Stimulated activated CD4-positive, alpha-beta T cell treated with anti-CD3 and anti-CD28 coated beads, Interleukin-4, amount 100 ng/mL, for 24 hours (primary cell): ENCODE results near the gene MRFAP1L1.
A peak's percentile ranks its signal among the peaks of the same experiment; 100 is the strongest.
"Not testable (repeated sequence)": the region's sequence is repeated elsewhere in the genome, so short reads cannot be mapped to it uniquely, and the experiment has no call there.

ENCODE experiments used
- DNase-seq: peaks from one replicate; pipeline ENCODE4 v3.0.0-alpha.2; 2020

Gene MRFAP1L1

GRCh38 chr4:6686104-6686787 is 23.4 kb downstream of the MRFAP1L1 start:
- no peak for DNase-seq

DNA sequence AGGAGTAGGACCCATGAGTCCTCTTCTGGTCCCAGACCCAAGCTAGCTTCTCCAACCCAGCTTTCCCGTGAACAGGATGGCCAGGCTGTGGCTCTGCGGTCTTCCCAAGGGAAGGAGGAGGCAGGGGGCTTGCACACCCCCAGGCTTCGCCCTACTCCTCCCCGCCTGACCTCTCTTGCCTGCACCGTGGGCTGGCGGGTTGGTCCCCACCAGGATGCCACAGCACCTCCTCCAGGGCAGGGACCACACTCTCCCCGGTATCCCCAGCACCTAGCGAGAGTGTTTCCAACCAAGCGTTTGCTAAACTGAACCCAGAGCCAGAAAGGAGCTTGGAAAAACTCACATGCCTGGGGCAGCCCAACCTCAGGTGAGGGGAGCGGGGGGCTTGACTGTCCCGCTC is 25.0 kb downstream of the MRFAP1L1 start:
- DNase-seq = no peak

DNA sequence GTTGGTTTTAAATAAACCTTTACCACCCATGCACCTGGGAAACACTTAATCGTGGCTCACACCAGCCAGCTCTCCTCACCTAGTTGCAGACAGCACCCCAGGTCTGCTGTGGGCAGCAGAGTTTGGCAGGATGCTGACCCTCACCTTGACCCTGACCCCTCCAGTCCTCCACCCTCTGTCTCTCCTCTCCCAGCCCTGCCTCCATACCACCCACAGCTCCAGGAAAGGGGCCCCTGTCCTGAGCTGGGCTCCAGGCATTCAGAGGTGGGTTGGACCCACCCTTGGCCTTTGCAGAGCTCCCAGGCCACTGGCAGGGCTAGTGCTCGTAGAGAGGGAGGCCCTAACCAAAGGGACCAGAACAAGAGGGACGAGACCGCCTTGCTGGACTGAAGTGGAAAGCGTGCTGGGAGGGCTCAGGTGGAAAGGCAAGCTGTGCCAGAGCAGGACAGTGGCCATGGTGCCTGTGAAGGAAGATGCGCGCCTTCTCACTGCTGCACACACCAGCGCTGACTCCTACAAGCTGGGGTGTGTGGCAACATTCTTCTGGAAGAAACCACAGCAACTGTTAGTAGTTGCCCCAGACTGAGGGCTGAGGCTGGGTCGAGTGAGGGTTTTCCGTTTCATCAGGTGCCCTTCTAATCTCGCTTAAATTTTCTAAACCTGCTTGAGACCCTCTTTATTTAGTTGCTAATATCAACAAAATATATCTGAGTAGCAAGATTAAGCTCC is 26.6 kb downstream of the MRFAP1L1 start:
- DNase-seq = no peak

GRCh38 chr4:6681191-6681590 is 28.5 kb downstream of the MRFAP1L1 start:
- DNase-seq = no peak

DNA sequence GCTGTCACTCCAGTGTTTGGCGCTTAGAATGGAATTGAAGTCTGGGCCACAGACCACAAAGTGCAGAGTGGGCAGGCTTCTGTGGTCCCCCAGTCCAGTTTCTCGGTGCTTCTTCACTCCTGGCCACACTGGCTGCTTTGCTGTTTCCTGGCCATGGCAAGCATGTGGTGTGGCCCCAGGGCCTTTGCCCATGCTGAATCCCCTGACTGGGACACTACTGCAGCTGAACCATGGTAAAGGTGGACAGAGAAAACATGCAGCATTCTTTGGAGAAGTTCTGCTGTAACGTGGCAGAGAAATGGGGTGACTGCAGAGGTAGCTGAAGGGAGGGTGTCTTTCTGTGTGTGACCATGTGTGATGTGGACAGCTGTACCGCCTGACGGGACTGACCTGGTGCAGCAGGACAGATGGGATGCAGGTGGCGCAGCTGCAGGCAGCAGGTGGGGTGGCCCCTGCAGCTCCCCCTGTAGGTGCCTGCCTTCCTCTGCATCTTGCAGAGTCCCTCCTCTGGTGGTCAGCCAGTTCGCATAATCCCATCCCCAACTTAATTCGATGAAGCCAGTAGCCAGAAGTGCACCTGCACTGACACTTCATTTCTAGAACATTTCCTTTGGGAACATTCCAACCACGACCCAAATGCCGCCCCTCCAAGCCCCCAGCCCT is 29.2 kb downstream of the MRFAP1L1 start:
- DNase-seq = no peak

DNA sequence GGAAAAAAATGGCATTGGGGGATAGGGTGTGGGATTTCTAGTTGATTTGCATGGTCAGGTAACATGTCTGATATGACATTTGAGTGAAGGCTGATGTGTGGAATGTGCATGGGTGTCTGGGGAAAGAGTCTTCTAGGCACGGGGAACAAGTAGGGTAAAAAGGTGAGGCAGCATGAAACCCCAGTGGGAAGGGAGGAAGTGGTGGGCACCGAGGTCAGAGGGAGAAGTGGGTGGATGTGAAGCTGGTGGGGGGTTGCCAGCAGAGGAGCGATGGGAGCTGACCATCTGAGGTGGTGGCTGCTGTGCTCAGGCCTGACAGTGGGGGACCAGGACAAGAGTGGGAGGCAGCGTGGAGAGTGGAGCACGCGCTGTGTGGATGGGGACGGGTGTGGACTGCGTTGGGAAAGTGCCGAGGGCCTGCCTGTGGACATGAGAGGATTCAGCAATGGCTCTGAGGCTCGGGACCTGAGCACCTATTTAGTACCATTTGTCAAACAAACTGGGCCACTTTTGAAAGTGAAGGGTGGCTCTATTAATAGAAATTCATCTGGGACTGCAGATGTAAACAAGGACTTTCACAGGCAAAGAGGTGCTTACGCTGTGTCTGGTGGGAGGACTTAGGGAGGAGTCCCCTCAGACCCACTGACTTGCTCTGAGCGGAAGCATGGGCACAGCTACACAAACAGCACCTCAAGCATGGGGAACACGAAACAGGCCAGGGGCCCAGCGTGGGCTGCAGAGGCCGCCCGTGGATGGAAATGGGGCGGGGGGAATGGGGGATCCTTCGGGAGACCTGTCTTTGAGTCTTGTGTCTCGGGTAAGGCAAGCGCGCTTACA is 32.7 kb downstream of the MRFAP1L1 start:
- DNase-seq = no peak

- DNase-seq = peak; percentile 74
Measured at GRCh38 chr4:6674500-6675149, 35.0 kb downstream of the MRFAP1L1 start.

DNA sequence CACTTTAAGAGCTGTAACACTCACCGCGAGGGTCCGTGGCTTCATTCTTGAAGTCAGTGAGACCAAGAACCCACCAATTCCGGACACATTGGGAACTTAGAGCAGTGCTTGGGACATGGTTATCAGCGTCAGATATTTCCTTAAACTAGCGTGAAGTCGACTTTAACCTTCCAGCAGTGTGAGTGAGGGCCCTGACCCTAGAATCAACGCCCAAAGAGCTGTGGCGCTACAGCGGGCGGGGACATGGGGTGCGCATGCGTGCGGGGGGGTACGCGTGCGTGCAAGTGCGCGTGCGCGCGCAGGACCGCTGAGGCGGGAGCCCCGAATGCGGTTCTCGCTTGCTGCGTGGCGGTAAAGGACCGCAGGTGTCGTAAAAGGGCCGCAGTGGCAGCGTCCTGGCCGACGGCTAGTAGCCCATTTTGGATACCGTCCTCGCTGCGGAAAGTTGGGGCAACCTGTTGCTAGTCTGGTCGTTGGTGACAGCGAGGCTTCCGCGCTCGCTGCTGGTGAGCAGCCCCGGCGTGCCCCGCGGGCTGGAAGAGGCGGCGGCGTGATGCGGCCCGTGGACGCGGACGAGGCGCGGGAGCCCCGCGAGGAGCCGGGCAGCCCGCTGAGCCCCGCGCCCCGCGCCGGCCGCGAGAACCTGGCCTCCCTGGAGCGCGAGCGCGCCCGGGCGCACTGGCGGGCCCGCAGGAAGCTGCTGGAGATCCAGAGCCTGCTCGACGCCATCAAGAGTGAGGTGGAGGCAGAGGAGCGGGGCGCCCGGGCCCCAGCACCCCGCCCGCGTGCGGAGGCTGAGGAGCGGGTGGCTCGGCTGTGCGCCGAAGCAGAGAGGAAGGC is 35.8 kb downstream of the MRFAP1L1 start:
- DNase-seq = peak; percentile 95

DNA sequence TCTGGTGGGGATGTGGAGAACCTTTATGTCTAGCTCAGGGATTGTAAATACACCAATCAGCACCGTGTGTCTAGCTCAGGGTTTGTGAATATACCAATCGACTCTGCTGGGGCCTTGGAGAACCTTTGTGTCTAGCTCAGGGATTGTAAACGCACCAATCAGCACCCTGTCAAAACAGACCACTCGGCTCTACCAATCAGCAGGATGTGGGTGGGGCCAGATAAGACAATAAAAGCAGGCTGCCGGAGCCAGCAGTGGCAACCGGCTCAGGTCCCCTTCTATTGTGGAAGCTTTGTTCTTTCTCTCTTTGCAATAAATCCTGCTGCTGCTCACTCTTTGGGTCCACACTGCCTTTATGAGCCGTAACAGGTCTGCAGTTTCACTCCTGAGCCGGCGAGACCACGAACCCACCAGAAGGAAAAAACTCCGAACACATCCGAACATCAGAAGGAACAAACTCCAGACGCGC is 36.4 kb downstream of the MRFAP1L1 start:
- peak; percentile 47 for DNase-seq

- DNase-seq = not testable (repeated sequence)
Measured at GRCh38 chr4:6672541-6673190, 37.0 kb downstream of the MRFAP1L1 start.

DNA sequence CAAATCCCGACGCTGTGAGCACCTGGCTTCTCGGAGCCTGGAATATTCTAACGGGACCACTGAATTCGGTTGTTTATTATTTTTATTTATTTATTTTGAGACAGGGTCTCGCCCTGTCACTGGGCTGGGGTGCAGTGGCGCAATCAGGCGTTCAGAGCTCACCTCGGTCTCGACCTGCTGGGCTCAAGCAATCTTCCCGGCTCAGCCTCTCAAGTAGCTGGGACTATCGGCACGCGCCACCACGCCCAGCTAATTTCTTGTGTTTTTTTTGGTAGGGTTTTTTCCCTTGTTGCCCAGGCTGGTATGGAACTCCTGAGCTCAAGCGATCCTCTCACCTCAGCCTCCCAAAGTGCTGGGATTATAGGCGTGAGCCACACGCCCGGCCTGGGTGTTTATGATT is 37.5 kb downstream of the MRFAP1L1 start:
- DNase-seq = no peak

DNA sequence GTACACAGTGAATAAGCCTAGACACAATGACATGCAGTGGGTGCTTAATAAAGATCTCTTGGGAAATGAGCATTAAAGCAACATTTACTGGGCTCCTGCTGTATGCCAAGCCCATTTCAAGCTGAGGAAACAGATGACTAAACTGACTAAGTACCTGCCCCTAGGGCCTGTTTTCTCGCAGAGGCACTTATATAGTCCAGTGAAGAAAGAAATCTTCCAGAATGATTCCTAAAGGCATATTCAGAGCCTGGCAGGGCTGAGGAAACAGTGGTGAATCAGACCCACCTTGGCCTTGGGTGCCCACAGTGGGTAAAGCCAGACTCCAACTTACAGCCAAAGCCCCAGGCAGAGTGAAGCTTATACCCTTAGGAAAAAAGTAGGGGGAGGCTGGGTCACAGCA is 38.0 kb downstream of the MRFAP1L1 start:
- DNase-seq = no peak

GRCh38 chr4:6668391-6668790 is 41.3 kb downstream of the MRFAP1L1 start:
- no peak for DNase-seq

DNA sequence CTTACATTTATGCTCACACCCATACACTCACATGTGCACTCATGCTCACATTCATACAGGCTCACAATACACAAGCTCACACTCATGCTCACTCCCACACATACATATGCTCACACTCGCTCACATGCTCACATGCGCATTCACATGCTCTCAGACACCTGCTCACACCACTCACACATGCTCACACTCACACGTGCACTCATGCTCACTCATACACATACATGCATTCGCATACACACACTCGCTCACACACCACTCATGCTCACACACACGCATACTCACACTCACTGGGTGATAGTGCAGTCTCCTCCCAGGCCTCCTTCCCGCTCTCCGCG is 44.4 kb downstream of the MRFAP1L1 start:
- DNase-seq = no peak

- DNase-seq = no peak
Measured at GRCh38 chr4:6663596-6664393, 45.9 kb downstream of the MRFAP1L1 start.

- DNase-seq = no peak
Measured at GRCh38 chr4:6662591-6662990, 47.1 kb downstream of the MRFAP1L1 start.

GRCh38 chr4:6660430-6660829 is 49.2 kb downstream of the MRFAP1L1 start:
- DNase-seq = no peak

DNA sequence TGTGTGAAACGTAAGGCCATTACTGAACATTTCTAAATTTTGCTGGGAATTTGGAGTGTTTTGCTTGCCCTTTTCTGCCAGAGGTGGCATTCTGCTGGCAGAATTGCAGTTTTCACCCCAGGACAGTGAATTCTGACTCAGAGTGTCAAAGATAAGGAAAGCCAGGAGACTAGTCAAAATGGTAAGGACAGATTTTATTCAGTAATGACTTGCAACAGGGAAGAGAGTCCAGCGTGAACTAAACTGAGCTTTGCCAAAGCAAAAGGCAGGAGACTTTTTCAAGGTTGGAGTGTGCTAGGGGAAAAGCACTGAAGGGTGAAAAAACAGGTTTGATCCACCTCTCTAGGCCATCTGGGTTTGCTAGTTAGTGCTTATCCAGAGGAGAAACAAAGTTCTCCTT is 49.8 kb downstream of the MRFAP1L1 start:
- no peak for DNase-seq

DNA sequence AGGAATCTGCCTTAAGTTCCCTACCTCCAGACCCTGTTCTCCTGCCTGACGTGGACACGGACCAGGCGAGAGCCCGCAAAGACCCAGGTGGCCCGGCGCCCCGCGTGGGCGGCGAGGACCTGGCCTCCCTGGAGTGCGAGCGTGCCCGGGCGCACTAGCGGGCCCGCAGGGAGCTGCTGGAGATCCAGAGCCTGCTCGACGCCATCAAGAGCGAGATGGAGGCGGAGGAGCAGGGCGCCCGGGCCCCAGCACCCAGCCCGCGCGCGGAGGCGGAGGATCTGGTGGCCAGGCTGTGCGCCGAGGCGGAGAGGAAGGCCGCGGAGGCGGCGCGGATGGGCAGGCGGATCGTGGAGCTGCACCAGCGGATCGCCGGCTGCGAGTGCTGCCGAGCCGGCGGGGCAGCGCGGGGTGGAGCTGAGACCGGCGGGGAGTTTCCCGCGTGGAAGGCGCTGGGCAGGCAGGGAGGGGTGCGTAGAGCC is 51.0 kb downstream of the MRFAP1L1 start:
- peak; percentile 49 for DNase-seq

DNA sequence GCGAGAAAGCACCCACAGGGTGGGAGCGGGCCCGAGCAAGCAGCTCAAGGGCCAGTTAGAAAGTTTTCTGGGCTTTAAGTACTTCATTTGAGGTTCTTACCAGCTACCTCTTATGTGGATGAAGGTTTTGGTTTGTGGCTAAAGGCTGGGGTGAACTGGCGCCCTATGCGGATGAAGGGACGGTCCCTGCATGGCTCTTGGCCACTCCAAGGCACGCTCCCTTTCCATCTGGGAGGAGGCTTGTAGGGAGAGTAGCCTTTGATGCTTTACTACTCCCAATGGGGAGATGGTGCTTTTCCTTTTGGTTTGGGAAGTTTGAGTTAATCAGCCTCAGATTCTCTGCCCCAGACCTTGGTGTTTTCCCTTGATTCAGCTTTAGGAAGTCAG is 51.5 kb downstream of the MRFAP1L1 start:
- DNase-seq = no peak
